ENCODE results near the gene CPNE7. TPM values are rescaled to one million over a fixed set of nuclear protein-coding genes. Genes with fewer than 3 reads are reported as not detected.

The CPNE7 gene
- total RNA-seq, 1 experiment from 2014 or later = 108 TPM

DNA sequence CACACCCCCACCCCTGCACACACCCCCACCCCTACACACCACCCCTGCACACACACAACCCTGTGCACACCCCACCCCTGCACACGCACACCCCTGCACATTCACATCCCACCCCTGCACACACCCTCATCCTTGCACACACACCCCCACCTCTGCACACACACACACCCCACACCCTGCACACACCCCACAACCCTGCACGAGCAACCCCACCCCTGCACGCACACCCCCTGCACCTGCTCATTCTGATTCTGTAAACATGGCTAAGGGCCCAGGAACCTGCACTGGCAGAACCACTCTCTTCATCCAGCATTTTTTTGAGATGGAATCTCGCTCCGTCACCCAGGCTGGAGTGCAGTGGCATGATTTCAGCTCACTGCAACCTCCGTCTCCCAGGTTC, 63.8 kb downstream of the CPNE7 start:
- ChIA-PET POLR2A (ENCODE audit: low non-redundant PET) (no interaction called here), CTCF (no interaction called here)
- TF ChIP-seq, protein P1, sequence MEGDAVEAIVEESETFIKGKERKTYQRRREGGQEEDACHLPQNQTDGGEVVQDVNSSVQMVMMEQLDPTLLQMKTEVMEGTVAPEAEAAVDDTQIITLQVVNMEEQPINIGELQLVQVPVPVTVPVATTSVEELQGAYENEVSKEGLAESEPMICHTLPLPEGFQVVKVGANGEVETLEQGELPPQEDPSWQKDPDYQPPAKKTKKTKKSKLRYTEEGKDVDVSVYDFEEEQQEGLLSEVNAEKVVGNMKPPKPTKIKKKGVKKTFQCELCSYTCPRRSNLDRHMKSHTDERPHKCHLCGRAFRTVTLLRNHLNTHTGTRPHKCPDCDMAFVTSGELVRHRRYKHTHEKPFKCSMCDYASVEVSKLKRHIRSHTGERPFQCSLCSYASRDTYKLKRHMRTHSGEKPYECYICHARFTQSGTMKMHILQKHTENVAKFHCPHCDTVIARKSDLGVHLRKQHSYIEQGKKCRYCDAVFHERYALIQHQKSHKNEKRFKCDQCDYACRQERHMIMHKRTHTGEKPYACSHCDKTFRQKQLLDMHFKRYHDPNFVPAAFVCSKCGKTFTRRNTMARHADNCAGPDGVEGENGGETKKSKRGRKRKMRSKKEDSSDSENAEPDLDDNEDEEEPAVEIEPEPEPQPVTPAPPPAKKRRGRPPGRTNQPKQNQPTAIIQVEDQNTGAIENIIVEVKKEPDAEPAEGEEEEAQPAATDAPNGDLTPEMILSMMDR (conservative IDR thresholded peaks at IDR 0.05; ENCODE audit: low read depth, low read length) = no peak
- TF ChIP-seq EZH2 (IDR thresholded peaks at IDR 0.05; ENCODE audit: borderline replicate concordance, low read depth, low read length, poor library complexity, severe bottlenecking) = no peak
- Histone ChIP-seq H3K27me3 (replicated peaks; ENCODE audit: insufficient read depth, low read depth, low read length, poor library complexity) (no peaks in the 10 kb centered on the region), H3K36me3 (ENCODE audit: insufficient read depth, low read length, poor library complexity, severe bottlenecking) (no peaks in the 10 kb centered on the region), H3K4me3 (ENCODE audit: low read depth, low read length, poor library complexity, severe bottlenecking) (no peak overlapping the region), H3K4me1 (ENCODE audit: insufficient read depth, low read length, poor library complexity, severe bottlenecking) (peaks cover 4% of the 10 kb centered on the region), H3K9me3 (ENCODE audit: low read depth, low read length, poor library complexity, severe bottlenecking) (no peaks in the 10 kb centered on the region), H3K27ac (ENCODE audit: low read depth, low read length, poor library complexity, severe bottlenecking) (no peak overlapping the region)
- intact Hi-C loops (cut with micrococcal nuclease; ENCODE audit: unreplicated experiment) = no loop called here
- no peak for DNase-seq (ENCODE audit: low spot score)
- BruUV-seq (replicated peaks) = no TSS peak

- Histone ChIP-seq H3K4me3 (ENCODE audit: low read depth, low read length, poor library complexity, severe bottlenecking) (no peak overlapping the region), H3K9me3 (ENCODE audit: low read depth, low read length, poor library complexity, severe bottlenecking) (no peaks in the 10 kb centered on the region), H3K4me1 (ENCODE audit: insufficient read depth, low read length, poor library complexity, severe bottlenecking) (peaks cover 4% of the 10 kb centered on the region), H3K36me3 (ENCODE audit: insufficient read depth, low read length, poor library complexity, severe bottlenecking) (peaks cover 14% of the 10 kb centered on the region), H3K27me3 (replicated peaks; ENCODE audit: insufficient read depth, low read depth, low read length, poor library complexity) (no peaks in the 10 kb centered on the region), H3K27ac (ENCODE audit: low read depth, low read length, poor library complexity, severe bottlenecking) (no peak overlapping the region)
- no TSS peak for BruUV-seq (replicated peaks)
- no peak for DNase-seq (ENCODE audit: low spot score)
- POLR2A ChIA-PET (ENCODE audit: low non-redundant PET) = no interaction called here
- CTCF ChIA-PET = interaction anchor here (0.5 to 1.1 kb wide), 2 partner anchors 13 to 15 kb away, joined by 3 to 4 read pairs; no protein-coding TSS in a partner anchor
- no peak for TF ChIP-seq EZH2 (IDR thresholded peaks at IDR 0.05; ENCODE audit: borderline replicate concordance, low read depth, low read length, poor library complexity, severe bottlenecking)
- TF ChIP-seq, protein P1 (conservative IDR thresholded peaks at IDR 0.05; ENCODE audit: low read depth, low read length) = no peak
- intact Hi-C loops (cut with micrococcal nuclease; ENCODE audit: unreplicated experiment) = loop anchor here (1.0 kb wide), 1 partner anchor 67 kb away; no protein-coding TSS in a partner anchor
These were observed 66.0 kb downstream of the CPNE7 start for GRCh38 chr16:89641458-89642119.

GRCh38 chr16:89642574-89642973, 67.0 kb downstream of the CPNE7 start:
- CTCF ChIA-PET = interaction anchor here (0.6 kb wide), 2 partner anchors 15 to 29 kb away, joined by 3 to 6 read pairs; no protein-coding TSS in a partner anchor
- peaks cover 20% of the 10 kb centered on the region for H3K36me3 ChIP-seq (ENCODE audit: insufficient read depth, low read length, poor library complexity, severe bottlenecking)
- intact Hi-C loops (cut with micrococcal nuclease; ENCODE audit: unreplicated experiment) = no loop called here
- no peaks in the 10 kb centered on the region for H3K27me3 ChIP-seq (replicated peaks; ENCODE audit: insufficient read depth, low read depth, low read length, poor library complexity)
- H3K27ac ChIP-seq (ENCODE audit: low read depth, low read length, poor library complexity, severe bottlenecking) = no peak overlapping the region
- H3K4me3 ChIP-seq (ENCODE audit: low read depth, low read length, poor library complexity, severe bottlenecking) = no peak overlapping the region
- H3K4me1 ChIP-seq (ENCODE audit: insufficient read depth, low read length, poor library complexity, severe bottlenecking) = peaks cover 4% of the 10 kb centered on the region
- no peaks in the 10 kb centered on the region for H3K9me3 ChIP-seq (ENCODE audit: low read depth, low read length, poor library complexity, severe bottlenecking)
- TF ChIP-seq EZH2 (IDR thresholded peaks at IDR 0.05; ENCODE audit: borderline replicate concordance, low read depth, low read length, poor library complexity, severe bottlenecking) = no peak
- TF ChIP-seq, protein P1 (conservative IDR thresholded peaks at IDR 0.05; ENCODE audit: low read depth, low read length) = no peak
- POLR2A ChIA-PET (ENCODE audit: low non-redundant PET) = no interaction called here
- BruUV-seq (replicated peaks) = no TSS peak
- DNase-seq (ENCODE audit: low spot score) = no peak
